Tibial nerve (tissue), 4 donors: ENCODE measurements around the gene PXN. TPM values are rescaled to one million over a fixed set of nuclear protein-coding genes. Genes with fewer than 3 reads are reported as not detected.
"Not testable (repeated sequence)": the region's sequence is repeated elsewhere in the genome, so short reads cannot be mapped to it uniquely, and the experiment has no call there.

Experiments
- DNase-seq, 2 donors: peaks; one replicate each; pipeline ENCODE4 v3.0.0-alpha.2; 2019; ENCODE audit warnings: low spot score in 2 of 2
- H3K27ac ChIP-seq, 4 donors: fragments of 200-600 bp; sonication (generic) in 3 of 4; one replicate each; pipeline ENCODE4 v1.5.1; 2017 to 2019; ENCODE audit warnings: mild to moderate bottlenecking in 1 of 4
- H3K27me3 ChIP-seq, 2 donors: fragments of 200-600 bp; sonication (generic) in 1 of 2; one replicate each; pipeline versions ENCODE4 v1.5.1 to v1.6.0; 2017 to 2019
- H3K36me3 ChIP-seq, 3 donors: fragments of 200-600 bp; sonication (generic); one replicate each; pipeline ENCODE4 v1.5.1; 2018 to 2019
- H3K4me1 ChIP-seq, 4 donors: fragments of 200-600 bp; sonication (generic) in 3 of 4; one replicate each; pipeline ENCODE4 v1.5.1; 2017 to 2019
- H3K4me3 ChIP-seq, 4 donors: fragments of 200-600 bp; sonication (generic) in 3 of 4; one replicate each; pipeline ENCODE4 v1.5.1; 2017 to 2019; ENCODE audit warnings: mild to moderate bottlenecking in 1 of 4, moderate library complexity in 1 of 4
- H3K9me3 ChIP-seq, 4 donors: fragments of 200-600 bp; sonication (generic) in 3 of 4; one replicate each; pipeline ENCODE4 v1.5.1; 2017 to 2019
- EP300 ChIP-seq, 2 donors: sonication (generic); formaldehyde crosslinking; IDR thresholded peaks; one replicate each; pipeline ENCODE4 v1.6.1; 2017; ENCODE audit warnings: antibody characterized with exemption in 2 of 2, mild to moderate bottlenecking in 1 of 2
- POLR2A ChIP-seq, 2 donors: fragments of 450-650 bp; IDR thresholded peaks; one replicate each; pipeline ENCODE4 v1.6.1; 2017; ENCODE audit warnings: antibody characterized with exemption in 2 of 2, mild to moderate bottlenecking in 2 of 2, moderate library complexity in 2 of 2
- WGBS, 2 donors: methylation state at CpG; one replicate each; pipeline ENCODE4 v1.1.5; 2018; 5-methylcytosine and 5-hydroxymethylcytosine counted together
- total RNA-seq, 4 donors: library from RNA; depleted of rRNA; stranded (reverse); fragments of >200 nt; gene quantifications; one replicate each; pipeline ENCODE4 v1.1.0, GENCODE V29; 2016
- TF ChIP-seq, protein P1 (sequence below), 5 experiments: fragments of 200-600 bp in 3 of 5; fragments of 450-650 bp in 2 of 5; sonication (generic) in 3 of 5; IDR thresholded peaks; one replicate each; pipeline ENCODE4 v1.5.1; 2016 to 2019; ENCODE audit warnings: antibody characterized with exemption in 5 of 5, mild to moderate bottlenecking in 3 of 5, moderate library complexity in 2 of 5

Gene PXN
- total RNA-seq, 4 donors from 2014 or later = 217 to 428 (median 330) TPM

DNA sequence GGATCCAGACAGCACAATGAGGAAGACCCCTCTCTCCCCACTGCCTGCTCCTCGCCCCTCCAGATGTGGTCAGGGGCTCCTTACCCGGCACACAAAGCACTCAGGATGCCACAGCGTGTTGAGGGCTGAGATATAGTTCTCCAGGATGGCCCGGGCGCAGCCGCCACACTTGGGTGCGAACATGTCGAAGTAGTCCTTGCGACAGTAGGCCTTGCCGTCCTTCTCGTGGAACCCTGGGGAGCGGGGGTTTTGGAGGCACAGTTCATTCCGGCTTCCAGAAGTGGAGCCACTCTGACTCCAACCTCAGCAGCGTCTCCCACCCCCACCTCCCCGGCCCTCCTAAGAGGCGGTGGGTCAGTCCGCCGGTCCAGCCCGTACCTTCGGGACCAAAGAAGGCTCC lies 51.8 kb downstream of the PXN start:
- no peaks in the 10 kb centered on the region for H3K9me3 ChIP-seq
- 92 to 95% methylated on average over 20 of the region's 20 CpGs for WGBS, 2 donors
- H3K4me1 ChIP-seq = peaks cover 0 to 7% (median 0%) of the 10 kb centered on the region in 4 donors
- H3K36me3 ChIP-seq = peaks cover 2 to 97% (median 32%) of the 10 kb centered on the region in 3 donors
- H3K4me3 ChIP-seq = no peak overlapping the region
- TF ChIP-seq, protein P1, sequence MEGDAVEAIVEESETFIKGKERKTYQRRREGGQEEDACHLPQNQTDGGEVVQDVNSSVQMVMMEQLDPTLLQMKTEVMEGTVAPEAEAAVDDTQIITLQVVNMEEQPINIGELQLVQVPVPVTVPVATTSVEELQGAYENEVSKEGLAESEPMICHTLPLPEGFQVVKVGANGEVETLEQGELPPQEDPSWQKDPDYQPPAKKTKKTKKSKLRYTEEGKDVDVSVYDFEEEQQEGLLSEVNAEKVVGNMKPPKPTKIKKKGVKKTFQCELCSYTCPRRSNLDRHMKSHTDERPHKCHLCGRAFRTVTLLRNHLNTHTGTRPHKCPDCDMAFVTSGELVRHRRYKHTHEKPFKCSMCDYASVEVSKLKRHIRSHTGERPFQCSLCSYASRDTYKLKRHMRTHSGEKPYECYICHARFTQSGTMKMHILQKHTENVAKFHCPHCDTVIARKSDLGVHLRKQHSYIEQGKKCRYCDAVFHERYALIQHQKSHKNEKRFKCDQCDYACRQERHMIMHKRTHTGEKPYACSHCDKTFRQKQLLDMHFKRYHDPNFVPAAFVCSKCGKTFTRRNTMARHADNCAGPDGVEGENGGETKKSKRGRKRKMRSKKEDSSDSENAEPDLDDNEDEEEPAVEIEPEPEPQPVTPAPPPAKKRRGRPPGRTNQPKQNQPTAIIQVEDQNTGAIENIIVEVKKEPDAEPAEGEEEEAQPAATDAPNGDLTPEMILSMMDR (IDR thresholded peaks at IDR 0.05) = no peak
- TF ChIP-seq POLR2A (IDR thresholded peaks at IDR 0.05) (no peak), EP300 (IDR thresholded peaks at IDR 0.05) (no peak)
- H3K27ac ChIP-seq = no peak overlapping the region
- H3K27me3 ChIP-seq = no peaks in the 10 kb centered on the region
- no peak for DNase-seq

DNA sequence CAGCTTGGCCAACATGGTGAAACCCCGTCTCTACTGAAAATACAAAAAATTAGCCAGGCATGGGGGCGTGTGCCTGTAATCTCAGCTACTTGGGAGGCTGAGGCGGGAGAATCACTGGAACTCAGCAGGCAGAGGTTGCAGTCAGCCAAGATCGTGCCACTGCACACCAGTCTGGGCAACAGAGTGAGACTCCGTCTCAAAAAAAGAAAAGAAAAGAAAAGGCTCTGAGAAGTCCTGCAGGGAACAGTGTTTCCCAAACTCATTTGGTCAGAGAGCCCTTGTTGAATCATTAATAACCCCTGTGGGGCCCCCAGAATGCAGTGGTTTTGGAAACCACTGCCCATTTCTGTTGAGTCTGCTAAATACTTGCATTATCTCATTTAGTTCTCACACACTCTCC lies 52.3 kb downstream of the PXN start:
- not testable (repeated sequence) for H3K27me3 ChIP-seq, DNase-seq, H3K9me3 ChIP-seq, H3K4me1 ChIP-seq, H3K27ac ChIP-seq, H3K4me3 ChIP-seq
- peaks cover 2 to 95% (median 32%) of the 10 kb centered on the region in 3 donors for H3K36me3 ChIP-seq
- 84 to 90% methylated on average over 5 of the region's 5 CpGs for WGBS, 2 donors

GRCh38 chr12:120212301-120212700 lies 53.2 kb downstream of the PXN start:
- Histone ChIP-seq H3K4me1 (peaks cover 0 to 7% (median 0%) of the 10 kb centered on the region in 4 donors), H3K4me3 (no peak overlapping the region), H3K36me3 (peaks cover 2 to 96% (median 32%) of the 10 kb centered on the region in 3 donors), H3K27me3 (no peaks in the 10 kb centered on the region), H3K27ac (no peak overlapping the region), H3K9me3 (no peaks in the 10 kb centered on the region)
- no peak for DNase-seq
- TF ChIP-seq, protein P1 (IDR thresholded peaks at IDR 0.05) = no peak
- TF ChIP-seq POLR2A (IDR thresholded peaks at IDR 0.05) = no peak
- 93 to 94% methylated on average over 20 to 23 of the region's 24 CpGs for WGBS, 2 donors

DNA sequence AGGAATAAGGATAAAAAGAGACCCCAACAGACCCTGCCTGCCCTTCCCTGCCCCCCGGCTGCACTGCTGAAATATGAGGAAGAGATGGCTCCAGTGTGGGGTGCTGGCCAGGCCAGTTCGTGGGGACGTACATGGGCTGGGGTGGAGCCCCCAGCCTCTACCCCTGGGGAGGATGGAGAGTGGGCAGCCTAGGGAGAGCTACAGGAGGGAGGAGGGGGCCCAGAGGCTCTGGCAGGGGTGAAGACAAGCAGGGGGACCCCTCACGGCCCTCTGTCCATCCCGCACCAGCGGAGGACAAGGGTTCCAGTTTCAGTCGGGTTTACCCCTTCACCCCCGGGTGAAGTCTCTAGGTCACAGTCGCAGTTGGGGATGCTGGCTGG lies 53.6 kb downstream of the PXN start:
- WGBS, 2 donors = 73 to 79% methylated on average over 9 of the region's 9 CpGs
- H3K4me1 ChIP-seq = peaks cover 0 to 7% (median 0%) of the 10 kb centered on the region in 4 donors
- TF ChIP-seq POLR2A (IDR thresholded peaks at IDR 0.05) (no peak), EP300 (IDR thresholded peaks at IDR 0.05) (no peak)
- TF ChIP-seq, protein P1 (IDR thresholded peaks at IDR 0.05) = no peak
- H3K27me3 ChIP-seq = no peaks in the 10 kb centered on the region
- no peak for DNase-seq
- peaks cover 2 to 96% (median 32%) of the 10 kb centered on the region in 3 donors for H3K36me3 ChIP-seq
- no peaks in the 10 kb centered on the region for H3K9me3 ChIP-seq
- H3K4me3 ChIP-seq = no peak overlapping the region
- H3K27ac ChIP-seq = no peak overlapping the region

GRCh38 chr12:120211243-120211903 lies 54.2 kb downstream of the PXN start:
- no peak overlapping the region for H3K4me3 ChIP-seq
- H3K4me1 ChIP-seq = peaks cover 0 to 3% (median 0%) of the 10 kb centered on the region in 4 donors
- no peak overlapping the region for H3K27ac ChIP-seq
- DNase-seq = no peak
- TF ChIP-seq POLR2A (IDR thresholded peaks at IDR 0.05) = no peak
- TF ChIP-seq EP300 (IDR thresholded peaks at IDR 0.05) = peak in 1 of 2 donors; percentile 3
- WGBS, 2 donors = 79% methylated on average over 12 of the region's 12 CpGs
- H3K9me3 ChIP-seq = no peaks in the 10 kb centered on the region
- peaks cover 2 to 96% (median 32%) of the 10 kb centered on the region in 3 donors for H3K36me3 ChIP-seq
- H3K27me3 ChIP-seq = no peaks in the 10 kb centered on the region

- Histone ChIP-seq H3K27me3 (no peaks in the 10 kb centered on the region), H3K9me3 (no peaks in the 10 kb centered on the region), H3K4me3 (no peak overlapping the region), H3K27ac (no peak overlapping the region), H3K4me1 (no peaks in the 10 kb centered on the region), H3K36me3 (peaks cover 0 to 86% (median 30%) of the 10 kb centered on the region in 3 donors)
- WGBS, 2 donors = 93% methylated on average over 13 of the region's 13 CpGs
- DNase-seq = no peak
- TF ChIP-seq, protein P1 (IDR thresholded peaks at IDR 0.05) = no peak
- TF ChIP-seq EP300 (IDR thresholded peaks at IDR 0.05) (no peak), POLR2A (IDR thresholded peaks at IDR 0.05) (no peak)
These were observed 55.7 kb downstream of the PXN start for GRCh38 chr12:120209851-120210250.
